NB4 (cell line): Measurements from ENCODE around the gene PANX3.

ENCODE experiments used
- CTCF ChIP-seq: IDR thresholded peaks from one replicate; pipeline ENCODE4 v1.5.1; 2012; ENCODE audit warnings: low read depth, low read length
- POLR2A ChIP-seq: IDR thresholded peaks from 2 replicates; pipeline ENCODE4 v1.6.1; 2011; ENCODE audit warnings: mild to moderate bottlenecking; ENCODE audit not compliant: insufficient read length; ENCODE audit errors: extremely low read depth

DNA sequence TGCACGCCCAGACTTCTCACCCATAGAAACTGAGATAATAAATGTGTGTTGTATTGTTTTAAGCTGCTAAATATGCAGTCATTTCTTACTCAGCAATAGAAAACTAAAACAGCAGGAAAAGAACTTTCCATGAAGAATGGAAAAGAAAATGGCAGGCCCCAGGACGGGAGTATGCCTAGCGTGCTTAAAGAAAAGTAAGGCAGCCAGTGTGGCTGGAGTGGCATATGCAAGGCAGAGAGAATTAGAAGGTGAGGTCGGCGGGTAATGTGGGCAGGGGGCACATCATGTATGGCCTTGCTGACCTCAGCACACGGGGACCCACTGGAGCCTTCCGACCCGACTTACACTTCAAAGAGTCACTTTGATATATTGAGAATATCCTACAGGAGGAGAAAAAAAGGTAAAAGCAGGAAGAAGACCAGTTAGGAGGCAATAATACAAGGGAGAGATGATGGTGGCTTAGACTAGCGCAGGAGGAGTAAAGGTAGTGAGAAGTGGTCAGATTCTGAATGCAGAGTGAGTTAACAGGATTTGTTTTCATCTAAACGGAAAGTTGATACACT lies 31.9 kb downstream of the PANX3 start:
- TF ChIP-seq CTCF (no peak), POLR2A (no peak)
